ENCODE measurements around the gene SAP130.

SAP130 gene

GRCh38 chr2:127906206-127906926 lies 121.5 kb downstream of the SAP130 start:
- H3K27ac ChIP-seq = no peak overlapping the region
- H3K4me3 ChIP-seq = no peak overlapping the region

- Histone ChIP-seq H3K27ac (no peak overlapping the region), H3K4me3 (no peak overlapping the region)
Measured at GRCh38 chr2:127901339-127902056, 126.4 kb downstream of the SAP130 start.

- H3K4me3 ChIP-seq = no peak overlapping the region
- H3K27ac ChIP-seq = no peak overlapping the region
Measured at GRCh38 chr2:127897531-127898211, 130.2 kb downstream of the SAP130 start.

GRCh38 chr2:127893494-127893893 lies 134.4 kb downstream of the SAP130 start:
- H3K27ac ChIP-seq = no peak overlapping the region
- no peak overlapping the region for H3K4me3 ChIP-seq

- no peak overlapping the region for H3K4me3 ChIP-seq
- H3K27ac ChIP-seq = no peak overlapping the region
Measured at GRCh38 chr2:127893033-127893432, 134.8 kb downstream of the SAP130 start.

- H3K4me3 ChIP-seq = no peak overlapping the region
- H3K27ac ChIP-seq = no peak overlapping the region
Measured at GRCh38 chr2:127891811-127892210, 136.0 kb downstream of the SAP130 start.

All from skin epidermis (tissue), 12 donors.